SK-N-DZ (cell line): ENCODE measurements around the gene IGFBP1.
A peak's percentile ranks its signal among the peaks of the same experiment; 100 is the strongest.

Experiments
- DNase-seq: peaks from one replicate; pipeline ENCODE4 v3.0.0-alpha.2; 2015; ENCODE audit warnings: low spot score

Gene IGFBP1

DNA sequence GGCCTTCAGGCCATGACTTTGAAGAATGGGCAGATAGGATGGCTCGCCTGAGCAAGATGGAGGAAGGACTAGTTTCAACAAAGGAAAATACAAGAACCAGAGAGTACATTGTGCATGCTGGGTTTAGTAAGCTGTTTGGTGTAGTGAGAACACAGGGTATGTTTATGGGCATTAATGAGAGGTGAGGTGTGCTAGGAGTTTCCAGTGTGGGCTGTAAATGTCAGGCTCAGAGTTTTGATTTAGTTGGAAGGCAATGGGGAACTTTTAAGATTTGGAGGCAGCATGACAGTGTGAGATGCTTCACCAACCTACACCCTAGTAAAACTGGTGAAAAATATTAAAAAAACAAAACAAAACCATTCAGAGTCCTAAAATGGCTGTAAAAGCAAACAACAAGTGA, 13.3 kb downstream of the IGFBP1 start:
- DNase-seq, result no peak

DNA sequence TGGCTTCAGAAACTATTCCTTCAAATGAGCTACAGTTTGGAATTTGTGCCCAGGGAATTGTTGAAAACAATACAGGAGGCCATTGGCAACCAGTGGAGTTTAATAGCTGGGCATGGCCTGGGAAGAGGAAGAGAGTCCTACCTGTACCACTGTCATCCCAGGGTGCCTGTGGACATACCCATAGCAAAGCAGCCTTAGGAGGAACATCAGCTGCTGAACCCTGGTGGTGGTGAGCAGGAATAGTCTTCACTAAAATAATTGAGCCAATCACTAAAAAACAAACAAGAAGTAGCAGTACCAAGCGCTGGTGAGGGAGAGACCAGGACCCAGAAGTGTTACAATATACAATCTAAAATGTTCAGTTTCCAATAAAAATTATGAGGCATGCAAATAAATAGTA, 14.5 kb downstream of the IGFBP1 start:
- no peak for DNase-seq

DNA sequence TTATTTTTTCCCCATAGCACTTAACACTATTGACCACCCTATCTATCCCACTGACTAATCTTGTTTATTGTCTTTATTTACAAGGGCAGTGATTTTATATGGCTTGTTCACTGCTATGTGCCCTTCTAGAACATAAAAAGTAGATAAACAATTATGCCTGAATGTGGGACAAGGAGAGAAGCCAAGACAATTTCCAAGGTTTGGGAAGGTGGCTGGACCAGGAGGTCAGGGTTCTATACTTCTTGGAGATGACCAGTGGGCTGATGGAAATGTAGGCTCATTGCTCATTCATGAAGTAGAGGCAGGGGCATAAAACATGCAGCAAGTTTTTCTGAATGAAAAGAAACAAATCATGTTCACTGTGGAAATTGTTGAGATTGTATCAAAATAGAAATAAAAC, 21.3 kb downstream of the IGFBP1 start:
- no peak for DNase-seq

DNA sequence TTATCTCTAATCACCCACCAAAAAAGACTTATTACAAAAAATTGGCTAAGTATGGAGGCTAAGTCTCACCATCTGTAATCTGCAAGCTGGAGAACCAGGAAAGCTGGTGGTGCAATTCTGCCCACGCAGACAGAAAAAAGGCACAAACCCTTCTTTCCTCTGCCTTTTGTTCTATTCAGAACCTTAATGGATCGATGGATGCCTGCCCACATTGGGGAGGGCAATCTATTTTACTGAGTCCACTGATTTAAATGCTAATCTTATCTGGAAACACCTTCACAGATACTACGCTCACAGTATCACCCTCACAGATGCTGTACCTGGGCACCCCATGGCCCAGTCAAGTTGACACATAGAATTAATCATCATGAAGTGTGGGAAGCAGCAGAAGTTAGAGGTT, 22.6 kb downstream of the IGFBP1 start:
- no peak for DNase-seq

DNA sequence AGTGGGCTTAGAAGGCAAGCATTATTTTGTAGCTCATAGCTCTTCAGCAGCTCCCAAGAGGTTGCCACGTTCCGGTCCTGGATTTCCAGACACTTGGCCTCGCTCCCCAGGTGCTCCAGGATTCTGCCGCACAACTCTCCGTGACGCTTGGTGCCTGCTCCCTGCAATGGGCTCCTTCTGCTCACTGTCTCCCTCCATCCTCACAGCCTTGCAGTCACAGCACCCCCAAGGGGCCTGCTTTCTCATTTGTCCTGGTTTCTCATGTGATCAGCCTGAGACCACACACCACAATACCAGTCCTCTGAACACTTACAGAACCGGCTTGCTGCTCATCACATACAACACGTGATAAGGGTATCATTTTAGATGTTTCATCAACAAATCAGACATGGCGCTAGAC, 23.0 kb downstream of the IGFBP1 start:
- DNase-seq, result no peak

DNA sequence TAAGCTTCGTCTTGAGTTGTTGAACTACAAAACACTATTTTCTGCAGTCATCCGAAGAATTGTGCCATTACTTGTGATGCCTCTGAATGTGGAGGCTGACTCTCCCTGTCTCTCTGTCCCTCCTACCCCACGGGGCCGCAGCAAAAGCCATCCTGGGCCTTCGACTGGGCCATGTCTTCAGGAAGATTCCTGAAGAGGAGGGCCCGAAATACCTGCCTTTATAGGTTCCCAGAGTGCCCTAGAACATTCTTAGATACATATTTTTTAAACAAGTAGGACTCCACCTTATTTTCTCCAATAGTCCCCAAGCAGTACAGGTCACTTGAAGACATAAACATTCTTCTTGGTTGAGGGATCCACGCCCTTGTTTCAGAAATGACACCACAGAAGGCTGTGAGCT, 24.7 kb downstream of the IGFBP1 start:
- DNase-seq, result no peak

DNA sequence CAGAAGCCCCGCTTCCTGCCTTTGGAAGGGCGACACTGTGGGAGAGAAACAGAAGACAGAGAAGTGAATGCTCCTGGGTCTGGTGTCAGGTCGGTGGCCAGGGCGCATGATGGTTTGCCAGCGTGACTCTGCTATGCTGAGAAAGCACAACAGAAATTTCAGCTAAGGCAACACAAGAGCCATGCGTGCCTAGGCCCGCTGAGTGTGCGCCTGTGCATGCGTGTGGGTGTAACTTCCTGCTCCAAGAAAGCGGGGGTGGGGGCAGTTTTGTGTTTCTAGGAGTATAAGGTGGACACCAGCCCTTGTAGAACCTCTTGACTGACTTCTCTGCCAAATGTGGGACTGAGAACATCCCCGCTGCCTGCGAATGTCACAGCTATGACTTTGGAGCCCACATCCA, 26.6 kb downstream of the IGFBP1 start:
- no peak for DNase-seq

DNA sequence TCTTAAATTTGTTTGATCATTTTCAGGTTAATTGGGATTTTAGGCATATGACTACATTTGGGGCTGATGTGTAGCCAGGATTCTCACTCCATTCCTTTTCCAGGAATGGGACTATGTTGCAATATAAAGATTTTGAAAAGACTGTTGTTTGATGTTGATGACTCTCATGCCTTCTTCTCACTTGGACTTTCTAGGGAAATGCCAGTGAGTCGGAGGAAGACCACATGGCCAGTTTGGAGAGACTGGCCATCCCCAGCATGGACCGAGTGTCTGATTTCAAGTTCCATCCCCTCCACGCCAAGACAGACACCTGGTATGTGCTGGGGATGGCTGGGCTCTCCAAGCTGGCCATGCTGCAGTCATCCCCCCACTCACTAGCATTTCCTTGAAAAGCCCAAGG, 27.3 kb downstream of the IGFBP1 start:
- DNase-seq, result no peak

DNA sequence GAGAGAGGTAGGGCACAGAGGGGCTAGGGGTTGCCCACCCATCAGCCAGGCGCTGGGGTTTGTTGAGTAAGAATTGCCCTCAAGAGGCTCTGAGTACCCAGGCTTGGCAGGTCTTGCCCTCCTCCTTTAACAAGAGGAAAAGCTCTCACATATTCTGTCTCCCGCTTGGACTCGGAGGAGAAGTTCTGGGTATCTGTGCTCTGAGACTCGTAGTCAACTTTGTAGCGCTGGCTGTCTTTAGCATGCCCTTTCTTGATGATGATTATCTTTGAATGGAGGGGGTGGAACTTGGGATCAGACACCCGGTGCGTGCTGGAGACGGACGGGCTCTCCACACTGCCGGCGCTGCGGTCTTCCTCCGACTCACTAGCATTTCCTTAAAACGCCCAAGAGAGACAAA, 28.8 kb downstream of the IGFBP1 start:
- DNase-seq, result no peak

DNA sequence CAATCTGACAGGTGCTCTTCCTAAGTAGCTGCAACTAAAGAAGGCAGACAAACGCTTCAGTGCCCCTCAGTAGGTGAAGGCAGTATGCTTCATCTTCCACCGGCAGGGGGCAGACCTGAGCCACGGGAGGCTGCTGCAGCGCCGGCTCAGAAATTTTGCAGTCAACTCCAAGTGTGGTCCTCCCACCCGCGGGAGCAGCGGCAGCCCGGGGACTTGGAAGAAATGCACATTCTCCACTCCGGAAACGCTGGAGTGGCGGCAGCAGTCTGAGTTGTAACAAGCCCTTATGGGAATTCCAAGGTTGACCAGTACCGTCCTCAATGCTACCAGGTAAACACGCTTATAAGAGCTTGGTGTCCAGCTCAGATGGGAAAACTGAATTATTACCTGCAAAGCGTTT, 29.4 kb downstream of the IGFBP1 start:
- peak; percentile 66 for DNase-seq

DNA sequence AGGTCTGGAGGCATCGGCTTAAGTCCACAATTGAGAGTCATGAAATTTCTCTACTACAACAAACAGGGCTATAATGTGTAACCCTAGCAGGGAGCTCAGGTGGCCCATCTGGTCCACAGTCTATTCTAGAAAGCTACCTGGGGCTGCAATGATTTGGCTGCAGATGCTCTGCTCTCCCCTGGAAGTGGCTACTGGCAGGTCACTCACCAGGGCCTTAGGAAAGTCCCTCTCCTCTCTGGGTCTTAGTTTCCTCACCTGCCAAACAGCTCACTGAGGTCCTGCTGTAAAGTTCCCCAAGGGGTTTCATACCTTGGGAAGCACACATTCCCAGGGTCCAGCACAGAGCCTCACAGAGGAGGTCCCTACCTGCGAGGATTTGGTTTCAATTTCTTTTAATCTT, 30.3 kb downstream of the IGFBP1 start:
- no peak for DNase-seq

DNA sequence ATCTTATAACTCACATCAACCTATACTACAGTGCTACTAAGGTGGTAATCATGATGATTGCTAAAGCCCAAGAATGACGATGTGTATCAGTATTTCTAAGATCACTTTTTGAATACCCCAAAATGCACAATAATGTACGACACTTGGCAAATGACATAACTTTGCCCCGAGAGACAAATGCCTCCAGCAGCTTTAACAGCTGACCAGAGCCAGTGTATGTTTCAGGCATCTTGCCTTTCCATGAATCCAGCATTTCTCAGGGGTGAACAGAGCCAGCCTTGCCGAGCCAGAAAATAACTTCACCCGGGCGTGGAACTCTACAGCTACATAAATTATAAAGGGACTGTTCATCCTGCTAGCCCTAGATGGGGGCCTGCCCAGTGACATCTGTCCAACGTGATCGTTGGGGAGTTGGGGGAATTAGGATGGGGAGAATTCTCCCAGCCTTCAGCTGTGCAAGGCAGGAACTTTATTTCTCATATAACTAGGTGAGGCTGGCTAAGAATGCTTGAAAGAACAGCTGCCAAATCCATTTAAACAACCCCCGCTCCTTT, 31.0 kb downstream of the IGFBP1 start:
- DNase-seq, result no peak

DNA sequence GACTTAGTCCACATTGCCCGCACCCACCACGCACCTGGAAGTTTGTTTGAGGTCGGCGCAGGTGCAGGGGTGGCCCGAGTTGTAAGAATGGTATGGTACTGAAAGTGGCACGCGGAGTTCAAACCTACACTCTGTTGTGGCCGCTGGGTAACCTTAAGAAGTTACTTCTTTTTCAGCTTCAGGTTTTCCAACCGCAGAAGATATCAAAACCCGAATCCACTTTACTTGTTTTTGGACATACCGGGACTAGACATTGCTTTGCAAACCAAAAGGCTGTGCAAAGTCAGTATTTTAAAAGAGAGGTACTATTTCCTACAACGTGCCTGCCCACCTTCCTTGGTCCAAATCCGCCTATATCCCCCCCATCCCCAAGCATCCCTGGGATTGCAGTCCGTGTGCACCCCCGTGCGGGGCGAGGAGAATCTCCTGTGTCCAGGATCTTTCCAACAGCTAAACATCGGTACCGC, 31.7 kb downstream of the IGFBP1 start:
- no peak for DNase-seq

DNA sequence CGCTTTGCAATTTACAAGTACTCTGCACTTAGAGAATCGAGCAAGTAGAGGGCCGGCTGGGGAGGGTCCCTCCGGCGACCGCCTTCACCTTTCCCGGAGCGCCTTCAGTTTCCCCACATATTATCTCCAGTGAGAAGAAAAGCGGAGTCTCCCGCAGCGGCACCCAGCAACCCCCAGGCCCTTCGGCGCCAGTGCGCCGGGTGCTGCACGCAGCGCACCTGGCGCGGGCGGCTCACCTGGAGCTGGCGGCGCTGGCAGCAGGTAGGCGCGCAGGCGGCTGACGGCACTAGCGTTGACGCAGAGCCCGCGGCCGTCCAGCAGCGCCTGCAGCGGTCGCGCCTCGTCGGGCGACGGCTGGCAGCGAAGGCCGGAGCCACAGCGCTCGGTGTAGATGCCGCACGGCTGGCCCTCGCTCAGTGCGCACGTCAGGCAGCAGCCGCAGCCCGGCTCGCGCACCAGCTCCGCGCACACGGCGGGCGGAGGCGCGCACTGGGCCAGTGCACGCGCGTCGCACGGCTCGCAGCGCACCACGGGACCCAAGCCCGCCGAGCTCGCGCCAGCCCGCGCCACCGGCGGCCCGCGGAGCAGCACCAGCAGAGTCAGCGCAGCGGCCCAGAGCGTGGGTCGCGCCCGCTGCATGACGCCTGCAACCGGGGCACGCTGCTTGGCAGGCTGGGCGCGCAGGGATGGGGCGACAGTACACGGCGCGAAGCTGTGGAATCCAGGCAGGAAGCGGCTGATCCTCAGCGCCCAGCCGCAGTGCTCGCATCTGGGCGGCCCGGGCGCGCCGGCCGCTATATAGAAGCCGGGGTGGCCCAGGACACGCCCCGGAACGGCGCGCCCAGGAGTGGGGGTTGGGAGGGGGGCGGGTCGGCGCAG, 32.5 kb downstream of the IGFBP1 start, which contains the start of gene IGFBP3:
IGFBP3 (minus strand) TSS at position 771 of the 879 bp plus-strand sequence; CDS start at position 639, 132 bp downstream.
- DNase-seq, result peak; percentile 51

DNA sequence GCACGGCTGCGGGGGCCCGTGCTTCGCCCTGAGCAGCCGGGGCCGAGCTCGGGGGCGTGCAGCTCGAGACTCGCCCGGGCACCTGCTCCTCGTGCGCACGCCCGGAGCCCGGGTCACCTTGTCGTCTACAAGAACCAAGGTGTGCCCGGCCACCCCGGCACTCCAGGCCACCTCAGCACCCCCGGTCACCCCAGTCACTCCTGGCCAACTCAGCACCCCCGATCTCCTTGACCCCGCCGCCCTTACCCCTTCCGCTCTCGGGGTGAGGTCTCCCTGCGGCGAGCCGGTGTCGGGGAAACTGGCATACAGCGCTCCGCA, 33.1 kb downstream of the IGFBP1 start:
- DNase-seq, result no peak

DNA sequence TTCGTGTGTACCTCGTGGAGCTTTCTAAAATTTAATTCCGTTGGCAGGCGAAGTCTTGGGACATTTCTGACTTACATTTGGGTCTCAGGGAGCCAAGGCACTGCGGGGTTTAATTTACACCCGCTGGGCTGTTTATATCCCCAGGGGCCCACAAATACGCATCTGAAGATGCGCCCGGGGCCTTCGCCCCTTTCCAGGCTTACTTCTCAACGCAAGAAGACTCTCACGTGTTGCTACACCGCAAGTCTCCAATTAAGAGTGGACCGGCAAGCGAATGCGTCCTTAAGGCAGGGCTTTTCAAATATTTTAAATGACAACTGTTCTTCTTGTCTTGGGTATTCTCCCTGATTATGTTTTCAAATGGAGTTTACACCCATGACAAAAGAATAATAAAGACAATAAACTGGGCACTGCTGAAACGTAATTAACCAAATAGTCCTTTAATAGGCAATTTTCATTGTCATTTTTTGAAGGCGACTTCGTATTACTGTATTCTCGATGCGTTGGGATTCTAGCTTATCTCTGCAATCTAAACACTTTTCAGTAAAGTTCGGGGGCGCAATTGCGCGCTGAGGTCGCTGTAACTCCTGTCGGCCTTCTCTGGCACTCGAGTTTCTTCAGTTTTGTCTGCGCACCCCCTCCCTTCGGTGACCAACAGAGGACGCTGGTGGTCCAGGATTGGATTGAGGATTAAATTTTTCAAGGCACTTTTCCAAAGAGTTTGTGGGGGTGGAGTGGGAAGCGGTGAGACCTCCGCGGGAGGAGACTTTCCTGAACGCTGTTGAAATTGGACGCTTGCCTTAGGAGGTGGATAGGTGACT, 33.6 kb downstream of the IGFBP1 start:
- DNase-seq, result peak; percentile 72

DNA sequence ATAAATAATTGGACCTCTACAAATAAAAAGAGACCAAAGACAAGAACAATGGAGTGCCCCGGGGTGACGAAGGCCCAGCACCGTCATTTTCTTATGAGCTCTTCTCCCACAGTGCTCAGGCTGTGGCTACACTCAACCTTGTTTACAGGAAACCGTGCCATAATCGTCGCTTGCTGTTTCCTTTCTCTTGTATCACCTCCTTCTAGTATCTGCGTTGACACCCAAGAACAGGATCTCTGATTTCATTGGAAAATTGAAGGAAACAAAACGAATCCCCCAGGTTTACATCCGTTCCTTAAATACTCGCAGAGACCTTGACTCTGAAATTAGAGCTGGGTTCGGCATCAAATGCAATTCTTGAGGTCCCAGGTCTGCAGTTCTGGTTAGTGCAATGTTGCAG, 34.5 kb downstream of the IGFBP1 start:
- no peak for DNase-seq

DNA sequence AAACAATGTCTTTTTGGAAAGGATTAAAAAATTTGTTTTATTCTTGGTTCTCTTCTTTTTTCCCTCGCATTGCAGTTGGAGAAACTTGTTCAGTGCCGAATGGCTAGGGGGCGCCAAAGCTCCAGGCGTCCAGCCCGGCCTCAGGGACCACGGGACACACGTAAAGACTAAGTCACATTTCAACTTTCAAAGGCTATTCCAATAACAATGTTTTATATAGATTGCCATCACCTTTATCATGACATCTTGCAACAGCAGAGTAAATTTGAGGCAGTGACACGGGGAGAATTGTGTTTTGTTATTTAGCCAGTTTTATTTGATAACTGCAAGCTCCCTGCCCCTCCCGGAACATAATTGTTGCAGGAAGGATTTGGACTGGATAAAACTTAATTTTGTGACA, 35.0 kb downstream of the IGFBP1 start:
- peak; percentile 72 for DNase-seq

DNA sequence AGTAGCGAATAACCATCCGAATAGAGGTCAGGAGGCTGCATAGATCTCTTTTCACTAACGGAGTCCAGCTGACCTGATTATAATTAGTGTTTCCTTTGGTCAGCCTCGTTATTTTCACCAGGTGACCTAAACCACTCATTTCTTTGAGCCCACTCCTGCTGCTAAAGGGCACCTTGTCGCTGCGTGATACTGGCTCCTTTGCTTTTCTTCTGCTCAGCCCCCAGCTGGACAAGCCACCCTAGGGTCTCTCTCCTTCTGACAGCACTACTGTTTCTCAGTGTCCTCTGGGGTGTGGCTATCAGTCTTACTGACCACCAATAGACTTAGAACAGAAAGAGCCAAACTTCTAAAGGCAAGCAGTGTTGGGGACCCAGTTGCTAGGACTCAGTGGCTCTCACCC, 35.5 kb downstream of the IGFBP1 start:
- no peak for DNase-seq

DNA sequence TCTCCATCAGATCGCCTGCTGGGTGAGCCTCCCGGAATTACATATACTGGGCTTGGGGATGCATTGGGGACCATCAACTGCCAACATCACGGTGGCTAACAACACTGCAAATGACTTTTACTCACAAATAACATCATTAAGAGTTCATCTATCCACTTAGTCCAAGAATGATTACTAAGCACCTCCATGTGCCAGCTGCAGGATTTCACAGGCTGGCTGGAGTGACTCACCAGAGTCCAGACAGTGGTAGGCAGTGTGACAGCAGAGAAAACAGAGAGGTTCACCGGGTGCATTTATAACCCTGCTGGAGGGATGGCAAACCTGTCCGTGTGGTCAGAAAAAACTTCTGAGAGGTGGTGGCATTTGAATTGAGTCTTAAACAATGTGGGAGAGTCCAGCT, 36.0 kb downstream of the IGFBP1 start:
- DNase-seq, result peak; percentile 64

DNA sequence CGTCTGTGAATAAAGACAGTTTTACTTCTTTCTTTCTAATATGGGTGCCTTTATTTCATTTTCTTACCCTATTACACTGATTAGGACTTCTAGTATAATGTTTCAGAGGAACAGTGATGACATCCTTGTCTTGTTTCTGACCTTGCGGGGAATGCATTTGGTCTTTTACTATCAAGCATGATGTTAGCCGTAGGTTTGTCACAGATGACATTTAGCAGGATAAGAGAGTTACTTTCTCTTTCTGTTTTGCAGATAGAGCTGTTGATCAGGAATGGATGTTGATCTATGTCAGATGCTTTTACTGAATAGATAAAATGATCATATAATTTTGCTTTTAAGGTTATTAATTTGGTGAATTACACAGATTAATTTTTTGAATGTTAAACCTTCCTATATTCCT, 39.4 kb downstream of the IGFBP1 start:
- no peak for DNase-seq

DNA sequence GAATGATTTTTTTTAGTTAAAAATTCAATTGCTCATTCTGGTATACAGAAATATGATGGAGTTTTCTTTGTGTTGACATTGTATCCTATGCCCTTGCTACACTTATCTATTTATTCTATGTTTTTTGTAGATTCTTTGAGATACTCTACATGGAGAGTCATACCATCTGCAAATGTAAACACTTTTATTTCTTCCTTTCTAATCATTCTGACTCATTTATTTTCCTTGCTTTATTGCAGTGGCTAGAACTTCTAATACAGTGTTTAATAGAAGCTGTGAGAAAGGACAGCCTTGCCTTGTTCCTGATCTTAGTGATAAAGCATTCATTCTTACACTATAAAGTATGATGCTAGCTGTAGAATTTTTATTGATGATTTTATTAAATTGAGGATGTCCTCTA, 42.7 kb downstream of the IGFBP1 start:
- no peak for DNase-seq

DNA sequence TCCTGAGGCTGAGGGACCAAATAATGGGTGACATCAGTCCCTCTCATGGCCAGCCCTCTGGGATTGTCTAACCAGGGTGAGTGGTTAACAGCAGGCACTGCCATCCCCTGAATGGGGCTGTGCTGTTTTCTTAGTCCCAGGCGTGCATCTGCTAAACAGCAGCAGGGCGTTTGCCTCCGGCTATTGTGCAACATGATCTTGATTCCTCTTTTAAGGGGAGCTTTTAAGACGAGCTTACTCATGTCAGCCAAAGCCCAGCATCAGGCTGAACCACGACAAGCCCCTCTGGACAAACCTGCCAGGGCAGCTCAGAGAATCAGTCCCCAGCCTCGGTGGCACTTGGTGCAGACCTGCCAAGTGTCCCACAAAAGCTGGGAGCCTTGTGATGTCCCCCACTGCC, 49.0 kb downstream of the IGFBP1 start:
- no peak for DNase-seq
